C1 segment of cervical spinal cord (tissue), 14 donors: ENCODE data around the gene SSBP4.

Experiments used
- DNase-seq, 14 donors: peaks; one replicate each; lab custom pipeline; 2025; lab: John Stamatoyannopoulos, UW

Gene SSBP4

GRCh38 chr19:18441804-18442788 lies 22.9 kb downstream of the SSBP4 start:
- no peak for DNase-seq

DNA sequence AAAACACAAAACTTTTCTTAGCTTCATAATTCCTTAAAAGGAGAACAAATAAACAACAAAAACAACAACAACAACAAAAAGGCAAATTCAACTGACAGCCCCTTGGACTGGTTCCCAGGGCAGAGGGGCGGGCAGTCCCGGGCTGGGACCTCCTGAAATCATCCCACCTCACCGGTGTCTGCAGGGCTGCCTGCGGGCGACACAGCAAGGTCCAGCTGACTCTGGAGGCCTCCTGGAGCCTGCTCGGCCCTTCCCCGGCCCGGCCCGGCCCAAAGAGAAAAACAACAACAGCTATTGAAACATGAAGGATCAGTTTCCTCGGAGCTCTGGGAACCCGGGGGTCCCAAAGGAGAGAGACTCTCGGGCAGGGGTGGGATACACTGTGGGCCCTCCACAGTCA lies 23.7 kb downstream of the SSBP4 start:
- no peak for DNase-seq

DNA sequence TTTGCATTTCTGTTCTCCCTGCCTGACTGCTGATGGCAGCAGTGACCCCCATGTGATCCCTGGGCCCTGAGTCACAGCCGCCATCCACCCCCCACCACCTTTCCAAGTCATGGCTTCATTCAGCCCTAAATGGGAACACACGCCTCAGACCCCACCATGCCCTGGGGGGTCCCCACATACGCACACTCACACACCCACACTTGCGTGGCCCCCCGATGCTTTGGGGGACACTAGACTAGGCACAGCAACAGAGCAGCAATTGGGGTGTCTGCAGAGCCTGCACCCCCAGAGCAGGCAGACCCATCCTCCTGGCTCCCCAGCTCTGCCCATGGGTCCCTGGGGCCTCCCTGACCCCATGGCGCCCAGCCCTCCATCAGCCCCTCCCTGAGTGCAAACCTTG lies 24.2 kb downstream of the SSBP4 start:
- no peak for DNase-seq

- DNase-seq = no peak
These were observed 24.6 kb downstream of the SSBP4 start for GRCh38 chr19:18443831-18444230.

DNA sequence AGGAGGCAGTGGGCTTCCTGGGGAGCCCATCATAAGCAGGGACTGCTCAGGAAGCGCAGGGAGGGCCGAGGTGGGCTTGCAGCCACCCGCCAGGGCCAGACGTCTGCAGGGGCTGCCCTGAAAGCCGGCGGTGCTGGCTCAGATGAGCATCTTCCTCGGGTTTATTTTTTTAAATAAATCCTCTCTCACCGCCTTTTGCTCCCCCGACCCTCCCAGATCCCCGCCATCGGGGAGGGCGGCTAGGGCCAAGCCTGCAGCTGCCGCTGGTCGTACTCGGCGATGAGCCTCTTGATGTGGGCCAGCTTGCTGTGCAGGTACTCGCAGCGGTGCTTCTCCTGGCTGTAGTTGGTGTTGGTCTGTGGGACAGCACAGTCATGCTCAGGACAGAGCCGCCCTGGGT lies 25.3 kb downstream of the SSBP4 start:
- DNase-seq = no peak

GRCh38 chr19:18445262-18445948 lies 26.2 kb downstream of the SSBP4 start:
- DNase-seq = no peak

GRCh38 chr19:18446145-18446810 lies 27.1 kb downstream of the SSBP4 start:
- DNase-seq = no peak

DNA sequence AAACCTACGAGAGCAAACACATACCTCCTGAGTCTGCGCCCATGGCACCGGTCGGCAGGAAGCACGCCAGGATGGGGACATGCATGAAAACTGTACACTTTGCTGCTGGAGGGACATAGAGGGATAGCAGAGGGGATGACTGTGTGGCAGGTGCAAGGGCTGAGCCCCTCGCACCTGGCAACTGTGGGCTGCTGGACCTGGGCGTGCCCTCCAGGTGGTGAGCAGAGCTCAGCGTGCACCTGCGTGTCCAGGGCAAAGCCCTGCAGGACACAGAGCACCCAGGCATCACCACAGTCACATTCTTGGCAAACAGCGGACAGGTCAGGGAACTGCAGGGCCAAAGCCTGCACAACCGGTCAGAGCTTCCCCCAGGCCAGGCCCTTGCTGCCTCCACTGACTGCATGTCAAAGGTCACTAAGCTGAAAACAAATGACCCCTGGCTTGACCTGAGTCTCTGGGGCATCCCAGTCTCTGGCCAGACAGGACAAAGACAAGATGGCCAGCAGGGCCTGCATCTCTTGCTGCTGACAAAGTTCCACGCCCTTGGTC lies 27.7 kb downstream of the SSBP4 start:
- DNase-seq = no peak

DNA sequence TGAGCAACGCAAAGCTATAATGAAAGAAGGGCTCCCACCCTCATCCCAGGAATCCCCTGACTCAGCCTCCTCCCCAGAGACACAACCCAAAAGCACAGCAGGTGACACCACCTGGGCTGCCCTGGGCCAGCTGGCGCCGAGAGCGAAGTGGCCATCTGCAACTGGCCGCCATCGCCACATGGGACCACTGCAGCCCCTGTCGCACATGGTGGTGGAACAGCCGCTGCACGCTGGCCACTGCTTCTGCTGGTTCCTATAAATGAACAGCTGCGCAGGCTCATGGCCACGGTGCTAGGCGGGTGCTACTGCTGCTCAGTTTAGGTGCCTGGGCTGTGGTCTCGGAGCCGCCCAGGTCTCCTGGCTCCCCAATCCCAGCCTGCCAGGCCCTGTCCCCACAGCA lies 30.4 kb downstream of the SSBP4 start:
- no peak for DNase-seq

DNA sequence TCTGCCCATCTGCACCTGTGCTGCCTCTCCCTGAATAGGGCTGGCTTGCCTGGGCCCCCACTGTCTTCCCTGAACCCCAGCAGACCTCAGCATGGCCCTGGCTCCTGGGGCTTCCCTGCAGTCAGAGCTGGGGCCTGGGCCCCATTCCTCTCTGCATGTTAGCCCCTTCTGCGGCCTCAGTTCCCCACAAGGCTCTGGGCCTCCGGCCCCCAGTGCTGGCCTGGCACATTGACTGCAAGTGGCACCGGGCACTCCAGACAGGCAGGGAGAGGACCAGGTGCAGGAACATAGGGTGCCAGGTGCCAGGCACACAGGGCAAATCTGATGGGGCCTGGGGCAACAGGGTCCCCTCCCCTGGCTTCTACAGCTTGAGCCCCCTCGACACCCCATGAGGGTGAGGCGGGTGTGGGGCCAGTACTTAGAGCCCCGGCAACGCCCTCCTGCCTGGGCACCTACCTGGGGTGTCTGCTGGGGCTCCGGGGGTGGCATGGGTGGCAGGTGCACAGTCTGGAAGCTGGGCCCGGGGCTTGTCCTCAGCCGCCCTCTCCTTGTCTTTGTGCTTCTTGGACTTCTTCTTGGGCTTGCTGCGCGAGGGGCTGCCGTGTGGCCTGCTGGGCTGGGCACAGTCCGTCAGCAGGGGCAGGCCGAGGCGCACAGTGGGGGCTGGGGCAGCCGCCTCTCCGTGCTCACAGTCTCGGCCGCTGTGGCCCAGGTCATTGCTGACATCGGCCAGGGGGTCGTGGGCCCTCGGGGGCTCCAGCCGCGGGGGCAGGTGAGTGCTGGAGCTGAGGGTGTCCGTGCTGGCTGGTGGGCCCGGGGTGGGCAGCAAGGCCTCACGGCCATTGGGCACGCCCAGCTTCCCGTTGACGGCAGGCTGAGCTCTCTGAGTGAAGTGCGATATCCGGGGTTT lies 31.1 kb downstream of the SSBP4 start:
- DNase-seq = no peak

DNA sequence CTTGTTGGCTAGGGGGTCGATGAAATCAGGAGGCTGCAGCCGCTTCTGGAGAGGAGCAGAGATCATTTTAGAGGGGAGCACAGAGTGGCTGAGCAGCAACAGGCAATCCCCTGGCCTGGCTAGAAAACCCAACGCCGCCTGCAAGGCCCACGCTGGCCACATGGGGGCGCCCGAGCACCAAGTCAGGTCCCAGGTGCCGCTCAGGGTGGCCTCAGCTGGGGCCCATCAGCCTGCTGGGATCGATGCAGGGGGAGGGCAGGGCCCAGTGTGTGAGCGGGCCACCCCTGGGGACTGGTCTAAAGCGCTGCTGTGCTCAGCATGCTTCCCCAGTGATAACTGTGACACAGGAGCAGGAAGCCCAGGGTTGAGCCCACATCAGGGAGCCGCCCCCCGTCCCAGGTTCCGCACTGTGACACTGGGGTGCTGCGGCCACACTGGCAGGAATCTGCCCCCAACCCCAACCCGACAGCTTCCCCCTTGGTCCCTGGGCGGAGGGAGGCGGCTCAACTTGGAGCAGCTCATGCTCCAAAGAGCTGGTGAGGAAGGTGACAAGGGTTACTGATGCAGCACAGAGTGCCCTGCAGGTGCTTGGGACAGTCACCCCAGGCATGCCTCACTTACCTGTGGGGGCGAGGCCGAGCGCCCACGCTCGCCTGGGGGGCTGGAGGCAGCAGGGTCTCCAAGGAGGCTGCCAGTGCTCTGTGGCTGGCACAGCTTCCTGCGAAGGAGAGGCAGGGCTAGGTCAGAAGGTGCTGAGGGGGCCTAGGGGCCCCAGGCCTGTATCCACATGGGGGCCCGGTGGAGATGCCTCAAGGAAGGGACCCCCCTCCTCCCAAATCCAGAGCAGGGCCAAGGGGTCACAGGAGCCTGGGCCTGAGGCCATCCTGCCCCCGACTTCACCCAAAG lies 32.0 kb downstream of the SSBP4 start:
- DNase-seq = peak in 12 of 14 donors; percentile 41 to 87 (median 68)

- no peak for DNase-seq
These were observed 33.2 kb downstream of the SSBP4 start for GRCh38 chr19:18452386-18452785.

DNA sequence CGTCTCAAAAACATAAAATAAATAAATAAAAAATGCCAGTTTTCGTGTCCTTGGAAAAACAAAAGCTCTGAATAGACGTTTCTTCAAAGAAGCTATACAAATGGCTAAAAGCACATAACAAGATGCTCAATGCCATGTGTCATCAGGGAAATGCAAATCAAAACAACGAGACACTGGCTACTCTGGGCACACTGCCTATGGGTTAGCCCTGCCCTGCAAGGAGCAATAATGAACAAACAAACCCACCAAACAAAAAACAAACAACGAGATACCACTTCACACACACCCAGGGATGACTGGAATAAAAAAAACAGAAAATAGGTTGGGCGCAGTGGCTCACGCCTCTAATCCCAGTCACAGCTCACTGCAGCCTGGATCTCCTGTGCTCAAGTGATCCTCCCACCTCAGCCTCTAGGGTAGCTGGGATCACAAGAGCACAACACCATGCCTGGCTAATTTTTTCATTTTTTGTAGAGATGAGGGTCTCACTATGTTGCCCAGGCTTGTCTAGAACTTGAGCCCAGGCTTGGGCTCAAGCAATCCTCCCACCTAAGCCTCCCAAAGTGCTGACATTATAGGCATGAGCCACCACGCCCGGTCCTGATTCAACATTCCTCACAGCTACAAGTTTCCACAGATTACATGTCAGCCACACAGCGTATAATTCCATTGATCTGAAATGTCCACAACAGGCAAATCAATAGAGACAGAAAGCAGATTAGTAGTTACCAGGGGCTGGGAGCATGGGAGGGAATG lies 34.2 kb downstream of the SSBP4 start:
- peak in 1 of 14 donors; percentile 19 for DNase-seq

GRCh38 chr19:18456279-18456678 lies 37.1 kb downstream of the SSBP4 start:
- DNase-seq = no peak

DNA sequence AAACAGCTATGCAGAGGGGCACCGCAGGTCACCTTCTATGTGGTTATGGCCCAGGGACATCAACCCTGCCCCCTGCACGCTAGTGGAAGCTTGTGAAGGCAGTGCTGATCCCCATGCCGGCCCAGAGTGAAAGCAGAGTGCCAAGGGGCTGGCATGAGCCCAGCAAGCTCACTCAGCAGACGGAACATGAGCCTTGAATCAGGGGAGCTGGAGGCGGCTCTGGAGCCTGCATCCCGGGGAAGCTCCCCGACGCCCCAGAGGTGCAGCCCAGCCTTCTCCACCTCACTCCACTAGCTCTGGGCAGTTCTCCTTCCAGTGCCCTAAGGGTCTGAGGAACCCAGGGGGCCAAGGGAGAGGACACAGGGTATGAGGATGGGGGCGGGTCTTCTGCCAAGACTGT lies 37.8 kb downstream of the SSBP4 start:
- DNase-seq = peak in 7 of 14 donors; percentile 22 to 74 (median 38)

DNA sequence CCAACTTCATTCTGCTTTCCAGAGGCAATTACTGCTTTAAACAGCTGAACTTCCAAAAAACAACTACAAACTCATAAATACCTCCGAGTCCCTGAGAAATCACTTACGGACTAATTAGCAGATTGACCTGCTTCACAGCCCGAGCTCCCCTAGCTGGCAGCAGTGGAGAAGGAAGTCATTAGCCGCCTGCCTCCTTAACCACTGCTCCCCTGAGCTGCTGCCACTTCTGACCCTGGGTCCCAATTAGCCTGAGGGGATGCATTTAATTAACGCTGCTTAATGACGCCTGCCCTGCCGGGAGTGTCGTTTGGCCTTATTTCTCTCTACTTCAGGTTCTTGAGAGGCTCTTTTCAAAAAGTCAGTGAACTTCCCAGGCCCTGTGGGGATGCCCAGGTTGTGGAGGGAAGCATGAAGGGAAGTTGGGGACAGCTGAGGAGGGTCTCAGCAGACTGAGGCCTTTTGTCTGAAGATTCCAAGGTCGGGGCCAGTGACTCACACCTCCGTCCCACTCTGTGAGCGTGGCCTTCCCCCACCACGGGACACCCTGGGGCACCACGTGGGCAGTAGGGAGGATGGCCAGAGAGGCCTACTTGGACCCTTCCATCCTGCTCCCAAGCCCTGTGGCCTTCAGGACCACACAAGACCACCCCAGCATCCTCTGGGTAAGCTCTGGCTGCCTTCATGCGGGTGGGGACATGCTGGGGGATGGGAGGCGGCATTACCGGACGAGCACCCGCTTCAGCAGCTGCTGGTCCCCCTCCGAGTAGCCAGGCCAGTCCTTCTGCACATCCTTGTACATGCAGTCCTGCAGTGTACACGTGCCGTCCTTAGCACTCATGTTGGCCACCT lies 38.5 kb downstream of the SSBP4 start:
- no peak for DNase-seq

DNA sequence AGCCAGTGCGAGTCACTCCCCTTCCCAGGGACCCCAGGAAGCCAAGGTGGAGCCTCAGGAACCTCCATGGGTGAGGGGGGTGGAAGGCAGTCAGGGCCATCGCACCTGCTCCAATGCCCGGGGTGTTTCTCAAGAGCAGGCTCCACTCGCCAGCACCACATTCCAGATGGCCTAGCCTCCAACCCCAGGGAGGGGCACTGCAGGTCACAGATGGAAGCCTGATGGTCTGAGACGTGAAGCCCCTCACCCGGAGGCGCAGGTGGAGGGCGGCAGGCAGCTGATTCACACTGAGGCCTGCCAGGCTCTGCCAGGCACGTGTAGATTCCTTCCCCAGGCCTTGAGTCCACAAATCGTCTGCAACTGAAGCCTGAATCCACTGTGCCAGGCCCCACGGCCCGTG lies 41.7 kb downstream of the SSBP4 start:
- DNase-seq = no peak

GRCh38 chr19:18461471-18461870 lies 42.3 kb downstream of the SSBP4 start:
- no peak for DNase-seq
